SW 1271 (cell line): ENCODE results near the gene MLNR.

ENCODE experiments used
- DNase-seq, 2 experiments: peaks; one replicate each; lab custom pipeline; 2025; lab: John Stamatoyannopoulos, UW

Gene MLNR

DNA sequence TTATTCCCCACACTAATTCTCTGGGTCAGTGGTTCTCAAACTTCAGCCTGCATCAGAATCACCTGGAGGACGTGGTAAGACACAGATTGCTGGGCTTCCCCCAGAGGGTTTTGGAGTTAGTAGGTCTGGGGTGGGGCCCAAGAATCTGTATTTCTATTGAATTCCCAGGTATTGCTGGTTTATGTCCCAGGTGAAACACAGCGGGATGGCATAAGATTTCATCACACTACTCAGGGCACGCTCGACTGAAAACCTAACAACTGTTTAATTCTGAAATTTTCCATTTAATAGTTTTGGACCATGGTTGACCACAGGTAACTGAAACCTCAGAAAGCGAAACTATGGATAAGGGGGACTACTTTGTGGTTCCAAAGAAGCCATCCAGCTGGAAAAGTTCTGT, 6.5 kb downstream of the MLNR start:
- DNase-seq = no peak

DNA sequence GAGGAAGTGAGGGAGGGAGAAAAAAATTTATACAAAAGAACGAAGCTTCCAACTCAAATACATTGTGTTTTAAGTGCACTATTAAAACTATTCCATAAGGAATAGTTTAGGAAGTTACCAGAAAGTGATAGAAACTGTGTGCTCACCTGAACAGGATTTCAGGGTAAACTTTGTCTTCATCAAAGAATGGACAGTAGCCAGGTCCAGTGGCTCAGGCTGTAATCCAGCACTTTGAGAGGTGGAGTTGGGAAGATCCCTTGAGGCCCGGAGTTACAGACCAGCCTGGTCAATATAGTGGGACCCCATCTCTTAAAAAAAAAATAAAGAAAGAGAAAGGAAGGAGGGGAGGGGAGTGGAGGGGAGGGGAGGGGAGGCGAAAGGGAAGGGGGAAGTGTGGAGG, 14.6 kb downstream of the MLNR start:
- no peak for DNase-seq

DNA sequence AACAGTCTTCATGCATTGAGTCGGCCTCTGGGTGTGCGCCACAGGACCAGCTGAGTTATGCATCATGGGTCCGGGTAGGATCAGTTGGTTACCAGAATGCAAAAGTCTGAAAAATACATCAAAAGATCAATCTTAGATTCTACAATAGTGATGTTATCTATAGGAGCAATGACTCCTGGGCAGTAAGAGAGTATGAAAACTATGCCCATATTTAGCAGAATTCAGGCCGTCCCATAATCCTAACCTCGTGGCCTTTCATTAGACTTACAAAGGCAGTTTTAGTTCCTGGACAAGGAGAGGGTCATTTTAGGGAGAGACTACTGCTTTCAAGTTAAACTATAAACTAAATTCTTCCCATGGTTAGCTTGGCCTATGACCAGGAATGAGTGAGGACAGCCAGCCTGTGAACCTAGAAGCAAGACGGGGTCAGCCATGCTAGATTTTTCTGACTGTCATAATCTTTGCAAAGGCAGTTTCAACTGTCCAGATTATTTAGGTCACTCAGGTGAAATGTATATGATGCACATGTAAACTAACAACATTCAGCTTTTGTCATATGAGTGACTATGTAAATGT, 15.8 kb downstream of the MLNR start:
- no peak for DNase-seq

DNA sequence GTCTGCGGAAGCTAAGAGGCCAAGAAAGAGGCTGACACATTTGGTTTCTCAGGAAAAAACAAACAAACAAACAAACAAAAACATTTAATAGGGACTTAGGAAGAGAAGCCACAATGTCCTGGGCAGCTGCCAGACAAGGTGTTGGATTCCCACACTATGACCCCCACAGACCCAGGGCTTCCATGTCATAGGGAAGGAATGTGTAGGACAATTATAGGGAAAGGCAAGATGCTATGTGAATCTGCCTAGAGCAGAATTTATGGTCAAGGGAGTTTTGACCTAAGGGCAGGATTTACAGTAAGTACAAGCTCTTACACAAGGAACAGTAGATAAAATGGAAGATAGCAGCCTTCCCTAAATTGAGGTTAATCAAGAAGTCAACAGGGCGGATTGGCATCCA, 18.5 kb downstream of the MLNR start:
- DNase-seq = no peak

DNA sequence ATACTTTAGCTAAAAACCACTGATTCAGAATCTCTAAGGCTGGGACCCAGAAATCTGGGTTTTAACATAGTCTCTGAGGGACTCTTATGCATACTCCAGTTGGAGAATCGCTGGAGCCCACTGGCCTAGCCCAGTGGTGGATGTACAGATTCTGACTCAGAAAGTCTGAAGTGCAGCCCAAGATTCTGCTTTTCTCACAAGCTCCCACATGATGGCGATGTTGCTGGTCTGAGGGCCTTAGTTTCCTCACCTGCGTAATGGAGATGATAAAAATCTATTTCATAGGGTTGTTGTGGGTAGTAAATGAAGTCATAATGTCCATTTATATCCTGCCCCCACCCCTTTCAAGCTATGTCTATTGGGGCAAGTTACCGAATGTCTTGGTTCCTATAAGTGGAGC, 19.9 kb downstream of the MLNR start:
- DNase-seq = peak in 1 of 2 experiments; percentile 30

DNA sequence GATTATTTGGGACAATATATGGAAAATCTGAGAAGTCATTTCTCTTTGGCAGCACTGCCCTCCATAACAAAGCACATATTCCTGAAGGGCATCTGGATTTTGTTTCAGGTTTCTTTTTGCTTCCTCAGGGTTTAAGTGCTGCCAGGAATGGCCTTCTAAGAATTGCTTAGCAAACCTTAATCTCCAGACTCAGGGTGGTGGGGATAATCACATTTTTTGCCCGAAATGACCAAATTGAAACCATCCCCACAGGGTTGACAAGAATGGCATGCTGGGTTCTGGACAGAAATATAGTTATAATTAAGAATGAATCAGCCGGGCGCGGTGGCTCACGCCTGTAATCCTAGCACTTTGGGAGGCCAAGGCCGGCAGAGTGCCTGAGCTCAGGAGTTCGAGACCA, 21.2 kb downstream of the MLNR start:
- no peak for DNase-seq

DNA sequence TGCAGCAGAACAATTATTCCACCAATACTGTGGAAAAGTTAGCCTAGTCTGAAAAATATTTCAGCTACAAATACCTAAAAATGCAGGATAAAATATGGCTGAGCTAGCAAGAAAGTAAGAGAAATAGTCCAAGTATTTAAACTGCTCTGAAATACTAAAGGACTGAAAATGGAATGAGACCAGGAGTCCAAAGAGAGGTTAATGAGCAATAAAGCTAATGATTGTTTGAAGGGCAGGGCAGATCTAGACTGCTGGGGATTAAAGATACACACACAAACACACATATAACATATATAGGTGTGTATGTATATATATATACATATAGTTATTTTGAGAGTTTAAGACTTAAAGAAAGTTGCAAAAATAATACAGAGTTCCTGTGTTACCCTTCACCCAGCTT, 25.0 kb downstream of the MLNR start:
- DNase-seq = no peak

DNA sequence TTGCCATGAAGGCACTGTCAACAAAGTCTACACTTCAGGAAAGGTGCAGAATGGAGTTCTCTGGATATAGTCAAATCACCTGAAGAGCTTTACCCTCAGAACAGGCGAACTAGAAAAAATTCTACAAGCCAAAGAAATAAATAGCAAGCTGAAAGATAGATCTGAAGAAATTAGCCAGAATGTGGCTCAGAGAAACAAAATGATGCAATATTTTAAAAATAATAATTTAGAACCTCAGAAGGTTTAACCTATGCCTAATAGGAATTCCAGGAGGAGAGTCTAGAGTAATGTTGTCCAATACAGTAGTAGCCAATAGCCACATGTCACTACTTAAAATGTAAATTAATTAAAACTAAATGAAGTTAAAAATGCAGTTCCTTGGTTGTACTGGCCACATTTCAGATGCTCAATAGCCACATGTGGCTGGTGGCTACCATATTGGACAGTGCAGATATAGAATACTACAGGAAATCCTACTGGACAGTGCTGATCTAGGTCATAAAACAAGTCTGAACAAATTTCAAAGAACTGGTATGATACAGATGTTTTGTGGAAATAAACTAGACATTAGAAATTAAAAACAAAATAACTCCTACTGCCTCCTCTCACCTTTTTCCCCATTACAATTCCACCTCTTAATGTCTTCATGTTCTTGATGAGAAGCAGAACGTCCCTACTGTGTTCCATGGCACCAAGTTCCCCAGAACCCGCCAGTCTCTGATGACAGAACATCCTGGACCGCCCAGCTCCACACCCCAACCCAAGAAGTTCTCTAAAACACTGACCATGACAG, 26.9 kb downstream of the MLNR start:
- DNase-seq = no peak

DNA sequence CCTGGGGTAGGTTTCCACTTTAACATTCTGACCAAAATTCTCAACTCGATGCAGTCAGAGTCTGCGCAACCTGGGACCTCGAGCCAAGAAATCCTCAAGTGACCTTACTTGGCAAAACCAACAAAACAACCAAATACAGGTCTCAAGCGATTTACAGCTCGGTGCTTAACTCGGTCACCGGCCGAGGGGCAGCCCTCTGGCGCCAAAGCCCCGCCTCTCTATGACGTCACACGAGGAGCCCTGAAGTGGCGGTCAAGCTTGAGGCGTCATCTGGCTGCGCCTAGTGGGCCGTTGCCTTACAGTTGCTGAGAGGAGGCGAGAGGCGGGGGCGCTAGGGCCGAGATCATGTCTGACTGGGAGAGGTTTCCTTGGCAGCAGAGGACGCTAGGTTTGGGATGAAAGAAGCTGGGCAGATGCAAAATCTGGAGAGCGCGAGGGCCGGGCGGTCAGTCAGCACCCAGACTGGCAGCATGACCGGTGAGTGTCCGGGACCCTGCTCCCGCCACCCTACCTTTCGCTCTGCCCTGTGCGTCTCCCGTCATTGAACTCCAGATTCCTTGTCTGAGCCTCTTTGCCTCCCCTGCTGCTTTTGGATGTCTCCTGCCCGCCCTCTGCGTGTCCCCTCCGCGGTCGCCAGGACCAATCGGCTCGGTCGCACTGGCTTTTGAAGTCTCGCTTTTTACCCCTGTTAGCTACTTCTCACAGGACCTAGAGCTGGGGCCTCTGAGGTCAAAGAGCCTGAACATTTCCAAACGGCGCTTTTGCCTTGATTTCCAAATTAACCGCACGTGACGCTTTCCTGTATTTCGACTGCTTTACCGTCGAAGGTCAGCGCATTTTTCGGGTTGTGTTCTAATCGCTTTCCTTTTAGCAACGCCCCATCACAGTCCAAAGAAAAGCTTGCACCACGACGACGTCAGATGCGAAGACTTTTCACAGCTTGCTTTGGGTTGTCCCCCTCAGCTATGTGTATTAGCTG, 27.8 kb downstream of the MLNR start, which contains the start of gene CDADC1:
CDADC1 (plus strand) TSS at position 283 of the 979 bp plus-strand sequence; CDS start at position 396, 113 bp downstream.
- DNase-seq = peak; percentile 89 to 94

DNA sequence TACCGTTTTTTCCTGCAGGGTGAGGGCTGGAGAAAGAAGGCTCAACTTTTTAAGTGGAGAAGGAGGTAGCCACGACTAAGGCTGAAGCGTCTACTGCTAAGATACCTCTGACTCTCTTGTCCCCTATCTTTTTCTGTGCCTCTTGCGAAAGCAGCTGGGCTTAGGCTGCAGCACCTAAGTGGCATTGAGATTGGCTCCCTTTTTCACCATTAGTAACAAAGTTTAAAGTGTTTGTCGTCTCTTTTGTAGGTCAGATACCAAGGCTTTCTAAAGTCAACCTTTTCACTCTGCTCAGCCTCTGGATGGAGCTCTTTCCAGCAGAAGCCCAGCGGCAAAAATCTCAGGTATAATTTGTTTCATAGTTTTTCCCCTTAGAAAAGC, 28.5 kb downstream of the MLNR start:
- DNase-seq = no peak

DNA sequence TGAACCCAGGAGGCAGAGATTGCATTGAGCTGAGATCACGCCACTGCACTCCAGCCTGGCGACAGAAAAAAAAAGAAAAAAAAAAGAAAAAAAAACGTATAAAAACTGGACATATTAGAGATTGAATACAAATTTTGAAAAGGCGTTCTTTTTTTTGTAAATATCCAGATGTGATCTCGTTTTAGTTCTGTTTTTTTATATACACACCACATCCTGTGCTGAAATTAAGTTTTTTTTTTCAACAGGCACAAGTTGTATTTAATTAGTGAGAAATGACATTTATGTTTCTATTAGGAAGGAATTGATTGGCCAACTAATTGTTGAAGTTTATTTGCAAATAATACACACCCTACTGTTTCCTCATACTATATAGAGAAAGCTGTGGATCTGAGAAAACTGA, 31.2 kb downstream of the MLNR start:
- no peak for DNase-seq

DNA sequence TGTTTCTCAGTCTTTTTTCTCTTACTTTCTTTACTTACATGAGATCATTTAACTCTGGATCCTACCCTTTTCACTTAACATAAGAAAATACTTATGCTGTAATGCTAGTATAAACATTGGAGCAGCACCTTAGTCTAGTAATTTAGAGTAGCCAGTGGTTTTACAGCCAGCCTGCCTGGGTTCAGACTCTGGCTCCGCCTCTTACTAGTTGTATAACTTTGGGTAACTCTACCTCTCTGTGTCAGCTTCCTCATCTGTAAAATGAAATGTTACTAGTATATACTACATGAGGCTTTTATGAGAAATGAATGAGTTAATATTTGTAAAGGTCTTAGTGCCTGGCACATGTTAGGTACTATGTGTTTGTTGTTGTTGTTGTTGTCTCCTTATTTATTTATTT, 33.2 kb downstream of the MLNR start:
- no peak for DNase-seq

DNA sequence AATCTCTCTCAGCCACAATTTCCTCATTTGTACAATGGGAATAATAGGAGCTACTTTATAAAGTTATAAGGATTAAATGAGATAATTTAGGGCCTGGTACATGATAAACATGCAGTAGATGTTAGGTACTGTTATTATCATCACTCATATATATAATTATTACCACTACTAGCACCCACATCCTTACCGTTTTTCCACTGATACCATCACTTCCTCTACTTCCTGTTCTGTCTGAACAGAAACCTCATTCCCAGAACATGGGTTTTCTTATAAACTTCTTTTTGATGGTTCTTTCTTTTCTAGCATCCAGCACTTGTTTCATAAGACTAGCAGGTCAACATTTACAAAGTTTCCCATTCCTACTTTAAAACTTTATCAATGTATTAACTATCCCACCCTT, 33.9 kb downstream of the MLNR start:
- no peak for DNase-seq

DNA sequence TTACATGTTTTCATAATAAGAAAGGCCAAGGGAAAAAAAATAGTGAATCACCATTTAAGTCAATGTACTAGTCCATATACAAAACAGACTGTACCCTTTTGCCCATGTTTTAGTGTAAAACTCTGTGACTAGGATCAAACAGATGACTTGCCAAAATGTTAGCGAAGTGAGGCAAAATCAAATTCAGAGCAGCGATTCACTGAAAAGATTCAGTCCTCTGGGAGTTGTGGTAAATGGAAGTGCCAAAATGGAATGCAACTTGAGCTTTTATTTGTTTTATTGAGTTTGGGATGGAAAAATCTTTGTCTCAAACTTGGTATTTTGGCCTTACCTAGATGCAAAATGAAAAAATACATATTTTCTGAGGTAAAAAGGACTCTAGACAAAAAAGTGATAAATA, 36.7 kb downstream of the MLNR start:
- no peak for DNase-seq

DNA sequence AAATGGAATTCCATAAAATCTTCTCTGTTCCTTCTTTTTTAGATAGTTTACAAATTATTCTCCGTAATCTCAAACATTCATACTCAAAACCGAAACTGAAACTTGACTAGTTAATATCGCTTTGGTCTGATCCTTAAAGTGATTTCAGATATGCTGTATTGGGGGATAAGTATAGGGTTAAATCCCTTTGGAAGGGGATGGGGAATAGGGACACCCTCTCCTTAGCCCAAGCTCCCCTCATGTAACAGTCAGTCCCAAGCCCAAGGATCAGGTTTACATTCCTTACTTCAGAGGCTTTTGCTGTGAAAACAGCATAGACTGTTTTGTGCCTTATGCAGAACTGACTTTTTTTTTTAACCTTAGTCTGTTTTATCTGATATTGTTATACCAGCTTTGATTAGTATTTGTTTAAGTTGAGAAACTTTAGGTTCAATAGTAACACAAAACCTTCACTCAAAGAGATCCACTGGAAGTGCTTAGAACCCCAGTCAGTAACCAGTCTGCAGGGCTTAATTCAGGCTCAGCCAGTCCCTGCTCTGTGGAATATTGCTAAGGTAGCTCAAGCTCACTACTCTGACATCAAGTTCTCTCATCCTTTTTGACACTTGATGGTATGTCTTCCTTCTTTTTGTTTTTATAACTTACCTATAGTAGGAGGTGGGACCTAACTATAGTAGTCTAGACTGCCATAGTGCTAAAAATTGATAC, 38.1 kb downstream of the MLNR start:
- no peak for DNase-seq

DNA sequence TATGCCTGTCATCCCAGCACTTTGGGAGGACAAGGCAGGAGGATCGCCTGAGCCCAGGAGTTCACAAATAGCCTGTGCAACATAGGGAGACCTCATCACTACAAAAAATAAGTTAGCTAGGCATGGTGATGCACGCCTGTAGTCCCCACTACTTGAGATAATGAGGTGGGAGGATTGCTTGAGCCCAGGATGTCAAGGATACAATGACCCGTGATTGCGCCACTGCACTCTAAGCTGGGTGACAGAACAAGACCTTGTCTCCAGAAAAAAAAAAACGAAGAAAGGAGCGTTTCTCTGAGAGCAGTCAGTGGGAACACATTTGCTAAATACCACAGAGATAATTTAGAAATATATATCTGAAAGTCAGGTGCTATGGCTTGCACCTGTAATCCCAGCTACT, 39.4 kb downstream of the MLNR start:
- no peak for DNase-seq

DNA sequence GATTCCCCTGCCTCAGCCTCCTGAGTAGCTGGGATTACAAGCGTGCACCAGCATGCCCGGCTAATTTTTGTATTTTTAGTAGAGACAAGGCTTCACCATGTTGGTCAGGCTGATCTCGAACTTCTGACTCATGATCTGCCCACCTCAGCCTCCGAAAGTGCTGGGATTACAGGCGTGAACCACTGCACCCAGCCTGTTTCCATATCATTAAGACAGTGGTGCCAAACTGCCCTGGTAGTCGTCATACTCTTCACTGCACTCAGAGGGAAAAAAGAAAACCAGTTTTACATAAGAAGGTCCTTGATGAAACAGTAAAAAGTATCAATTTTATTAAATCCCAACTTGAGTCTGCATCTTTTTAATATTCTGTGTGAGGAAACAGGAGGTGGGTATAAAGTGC, 42.5 kb downstream of the MLNR start:
- no peak for DNase-seq

DNA sequence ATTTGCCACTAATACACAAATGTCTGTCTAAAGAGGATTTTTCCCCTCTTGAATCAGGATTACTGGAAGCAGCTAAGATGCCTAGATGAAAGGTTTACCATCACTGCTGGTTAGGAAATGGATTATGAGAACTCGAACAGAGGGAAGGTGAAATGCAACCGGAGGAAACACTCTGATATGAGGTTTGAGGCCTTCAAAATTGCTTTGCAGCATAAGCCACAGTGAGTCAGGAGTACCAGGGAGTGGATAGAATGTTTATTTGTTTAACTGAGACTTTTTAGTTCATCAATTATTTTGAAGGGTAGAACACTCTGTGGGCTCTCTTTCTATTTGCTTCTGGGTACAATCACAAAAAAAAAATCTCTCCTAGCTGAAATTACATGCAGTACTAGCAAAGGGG, 45.7 kb downstream of the MLNR start:
- DNase-seq = no peak

DNA sequence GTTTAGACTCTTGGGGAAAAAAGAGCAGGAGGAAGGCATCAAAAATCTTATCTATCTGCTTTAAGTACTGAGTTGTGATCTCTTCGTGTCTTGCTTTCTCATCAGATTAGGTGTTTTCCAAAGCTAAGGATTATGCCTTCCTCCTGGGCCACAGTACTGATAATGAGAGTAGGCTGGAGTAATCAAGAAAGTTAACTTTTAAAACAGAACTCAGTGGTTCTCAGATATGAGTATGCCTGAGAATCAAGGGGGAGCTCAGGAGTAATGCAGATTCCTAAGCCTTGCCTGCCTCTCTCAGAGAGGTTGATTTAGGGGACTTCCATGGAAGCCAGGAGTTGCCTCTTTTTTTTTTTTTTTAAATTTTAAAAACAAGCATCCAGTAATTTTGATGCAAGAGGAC, 51.1 kb downstream of the MLNR start:
- no peak for DNase-seq
